GM12878 (cell line): ENCODE measurements around the gene CAB39. TPM values are rescaled to one million over a fixed set of nuclear protein-coding genes. Genes with fewer than 3 reads are reported as not detected.

Experiments used
- ATAC-seq: fragments of 200-7000 bp; cut with Tn5 transposase; 3 replicates; pipeline ENCODE4 v1.9.1; 2020; ENCODE audit warnings: mild to moderate bottlenecking, moderate library complexity
- BruUV-seq: library from RNA; stranded (reverse); fragments of 400-500 nt; replicated peaks from 2 replicates; lab custom pipeline; 2021; lab: Mats Ljungman, UMichigan
- CTCF ChIA-PET: fragments of 300-600 bp; sonication (Branson Sonifier 250); formaldehyde crosslinking; extraction: SDS; loops from one replicate; lab custom pipeline; 2021; ENCODE audit warnings: inconsistent platforms; lab: Yijun Ruan, JAX
- POLR2A ChIA-PET: fragments of 350-600 bp; formaldehyde crosslinking; extraction: SDS; loops from one replicate; lab custom pipeline; 2021; ENCODE audit warnings: inconsistent platforms; lab: Charles Lee
- RAD21 ChIA-PET: fragments of 300-600 bp; sonication (Branson Sonifier 250); formaldehyde crosslinking; loops from one replicate; lab custom pipeline; 2023; ENCODE audit warnings: antibody characterized with exemption; ENCODE audit not compliant: unreplicated experiment; lab: Charles Lee
- SMC1A ChIA-PET: fragments of 300-600 bp; sonication (Branson Sonifier 250); formaldehyde crosslinking; loops from one replicate; lab custom pipeline; 2023; ENCODE audit not compliant: unreplicated experiment, uncharacterized antibody; lab: Charles Lee
- DNase-seq: peaks from one replicate; pipeline ENCODE4 v3.0.0-alpha.2; 2011; ENCODE audit warnings: low read depth, low spot score
- FAIRE-seq: peaks from 3 replicates; lab custom pipeline; 2011; peaks lifted over from hg19 to GRCh38; lab: Jason Lieb, UNC
- H2AFZ ChIP-seq: 2 replicates; pipeline ENCODE4 v1.6.0; 2011; ENCODE audit warnings: low read depth, low read length, control low read depth; ENCODE audit not compliant: control insufficient read depth
- H3K27ac ChIP-seq: 2 replicates; pipeline ENCODE4 v1.5.1; 2011; ENCODE audit warnings: control low read depth; ENCODE audit not compliant: control insufficient read depth, insufficient read depth
- H3K27me3 ChIP-seq, 2 experiments: replicated peaks in 1 of 2; 2 replicates each; pipeline versions ENCODE4 v1.6.0 to v1.6.1; 2011; ENCODE audit warnings: low read length in 1 of 2; ENCODE audit not compliant: control insufficient read depth in 2 of 2, insufficient read depth in 2 of 2
- H3K36me3 ChIP-seq, 2 experiments: 2 replicates each; pipeline ENCODE4 v1.5.1; 2011; ENCODE audit warnings: low read length in 1 of 2; ENCODE audit not compliant: control insufficient read depth in 2 of 2, insufficient read depth in 2 of 2
- H3K4me1 ChIP-seq: 2 replicates; pipeline ENCODE4 v1.6.1; 2011; ENCODE audit warnings: mild to moderate bottlenecking, low read length, moderate library complexity, mixed read lengths; ENCODE audit not compliant: control insufficient read depth, insufficient read depth
- H3K4me2 ChIP-seq: 2 replicates; pipeline ENCODE4 v1.6.0; 2011; ENCODE audit warnings: control low read depth; ENCODE audit not compliant: control insufficient read depth, insufficient read depth
- H3K4me3 ChIP-seq: fragments of 200-600 bp; sonication (generic); 2 replicates; pipeline ENCODE4 v1.5.1; 2016
- H3K79me2 ChIP-seq: 2 replicates; pipeline ENCODE4 v1.6.0; 2011; ENCODE audit warnings: low read length; ENCODE audit not compliant: control insufficient read depth, insufficient read depth
- H3K9ac ChIP-seq: 2 replicates; pipeline ENCODE4 v1.8.0; 2011; ENCODE audit warnings: low read length, control low read depth, mixed read lengths; ENCODE audit not compliant: control insufficient read depth, insufficient read depth
- H3K9me3 ChIP-seq: replicated peaks from 3 replicates; pipeline ENCODE4 v1.5.1; 2011; ENCODE audit warnings: mild to moderate bottlenecking, low read length; ENCODE audit not compliant: control insufficient read depth, insufficient read depth
- H4K20me1 ChIP-seq: 2 replicates; pipeline ENCODE4 v1.6.0; 2011; ENCODE audit not compliant: control insufficient read depth, insufficient read depth
- BMI1 ChIP-seq: fragments of 450-650 bp; IDR thresholded peaks from 2 replicates; pipeline ENCODE4 v1.6.1; 2016; ENCODE audit warnings: mild to moderate bottlenecking, moderate library complexity, borderline replicate concordance
- CBFB ChIP-seq: IDR thresholded peaks from 2 replicates; pipeline ENCODE4 v1.6.1; 2016; ENCODE audit warnings: antibody characterized with exemption, low read depth
- CHD2 ChIP-seq: IDR thresholded peaks from 2 replicates; pipeline ENCODE4 v1.6.1; 2011; ENCODE audit warnings: low read depth, low read length, improper control_type of control experiment, borderline replicate concordance
- NFIC ChIP-seq: IDR thresholded peaks from 2 replicates; pipeline ENCODE4 v1.6.1; 2012; ENCODE audit warnings: low read depth, mild to moderate bottlenecking, inconsistent platforms, low read length, moderate library complexity
- NKRF ChIP-seq: fragments of 450-650 bp; conservative IDR thresholded peaks from 2 replicates; pipeline ENCODE4 v1.6.1; 2017; ENCODE audit warnings: mild to moderate bottlenecking, moderate library complexity
- NR2C2 ChIP-seq: IDR thresholded peaks from 2 replicates; pipeline ENCODE4 v1.6.1; 2011; ENCODE audit warnings: borderline replicate concordance, low read depth; ENCODE audit not compliant: control insufficient read depth, insufficient read length
- NR2F1 ChIP-seq: fragments of 450-650 bp; conservative IDR thresholded peaks from 2 replicates; pipeline ENCODE4 v1.6.1; 2017; ENCODE audit warnings: mild to moderate bottlenecking
- RUNX3 ChIP-seq: IDR thresholded peaks from 2 replicates; pipeline ENCODE4 v1.6.1; 2012; ENCODE audit warnings: low read length, inconsistent platforms
- TAF1 ChIP-seq: IDR thresholded peaks from 2 replicates; pipeline ENCODE4 v1.6.1; 2011; ENCODE audit warnings: mild to moderate bottlenecking, low read depth, low read length, borderline replicate concordance
- TCF7 ChIP-seq: IDR thresholded peaks from 2 replicates; pipeline ENCODE4 v1.6.1; 2014; ENCODE audit warnings: antibody characterized with exemption, borderline replicate concordance
- ZNF24 ChIP-seq: fragments of 450-650 bp; IDR thresholded peaks from 2 replicates; pipeline ENCODE4 v1.6.1; 2017; ENCODE audit warnings: antibody characterized with exemption, mild to moderate bottlenecking
- ZNF384 ChIP-seq: IDR thresholded peaks from 2 replicates; pipeline ENCODE4 v1.6.1; 2012; ENCODE audit warnings: low read depth, mild to moderate bottlenecking, low read length, improper control_type of control experiment, borderline replicate concordance
- ZNF592 ChIP-seq: fragments of 450-650 bp; IDR thresholded peaks from 2 replicates; pipeline ENCODE4 v1.6.1; 2017; ENCODE audit warnings: mild to moderate bottlenecking, moderate library complexity
- WGBS: methylation state at CpG from one replicate; pipeline ENCODE4 v1.1.6; 2016; ENCODE audit warnings: low lambda C conversion rate; ENCODE audit not compliant: insufficient replicate concordance, insufficient coverage; ENCODE audit errors: missing lambda C conversion rate; 5-methylcytosine and 5-hydroxymethylcytosine counted together
- in situ Hi-C: fragments of 300-500 bp; cut with MboI; formaldehyde crosslinking; loops from 9 replicates; pipeline ENCODE4 v1.14.3; 2018; ENCODE audit warnings: mixed read lengths
- intact Hi-C: fragments of 100-400 bp; cut with micrococcal nuclease; formaldehyde crosslinking; loops from one replicate; pipeline ENCODE4 v1.14.2; 2022; ENCODE audit not compliant: unreplicated experiment
- polyA plus RNA-seq, 11 experiments: library from polyadenylated mRNA; depleted of rRNA in 4 of 11; unstranded in 6 of 11; stranded (reverse) in 5 of 11; fragments of >200 nt; fragmentation: Nextera tagmentation in 4 of 11; fragmentation: Illumina TruSeq in 1 of 11; extraction: Ambion mirVana in 4 of 11; extraction: Trizol in 1 of 11; gene quantifications; 1 replicate in 1 of 11; 2 replicates in 10 of 11; pipeline versions ENCODE4 v1.2.1 to v1.2.3, GENCODE V29; 2011 to 2016; ENCODE audit warnings: inconsistent platforms in 2 of 11, missing spikeins in 2 of 11, low read depth in 1 of 11
- total RNA-seq, 4 experiments: library from RNA; depleted of rRNA in 3 of 4; stranded (reverse); fragments of >200 nt in 3 of 4; fragmentation: Illumina TruSeq in 1 of 4; extraction: Trizol in 1 of 4; gene quantifications; 2 replicates each; pipeline versions ENCODE4 v1.2.1 to v1.2.3, GENCODE V29; 2013 to 2021

The CAB39 gene
- total and polyA plus RNA-seq, 10 of the 15 experiments (the other 5 are each of a cell fraction or from before 2014, with no cell fraction given): 13.3 to 129 (median 62.9) TPM

- no peak for TF ChIP-seq CBFB
- no peak for TF ChIP-seq NR2F1
- no peak for TF ChIP-seq NKRF
- no peak for TF ChIP-seq BMI1
- TF ChIP-seq NFIC: no peak
- no peak for TF ChIP-seq TAF1
Observed at GRCh38 chr2:230790981-230791380, 78.3 kb downstream of the CAB39 start (continued).

- ChIA-PET RAD21 (interaction anchor here (1.3 to 1.5 kb wide), 3 partner anchors 79 to 591 kb away, joined by 3 to 4 read pairs (median 4); no protein-coding TSS in a partner anchor), POLR2A (interaction anchor here (0.5 to 1.0 kb wide), 3 partner anchors 13 to 117 kb away, joined by 3 to 4 read pairs (median 3); no protein-coding TSS in a partner anchor), SMC1A (interaction anchor here (0.7 to 2.6 kb wide), 8 partner anchors 12 to 179 kb away, joined by 3 to 13 read pairs (median 4); no protein-coding TSS in a partner anchor), CTCF (interaction anchor here (0.7 to 1.4 kb wide), 2 partner anchors 15 to 18 kb away, joined by 4 to 6 read pairs; no protein-coding TSS in a partner anchor)
- WGBS: 65% methylated on average over 8 of the region's 8 CpGs
- no TSS peak for BruUV-seq
- peak overlapping the region; percentile 62 for H3K27ac ChIP-seq
- H4K20me1 ChIP-seq: no peaks in the 10 kb centered on the region
- H3K4me3 ChIP-seq: no peak overlapping the region
- in situ Hi-C loops: no loop called here
- peak; percentile 69 for FAIRE-seq
- DNase-seq: no peak
- no peak for ATAC-seq
- no peak overlapping the region for H3K9ac ChIP-seq
- H3K36me3 ChIP-seq: peaks cover 18 to 24% of the 10 kb centered on the region in 2 experiments
- peaks cover 10% of the 10 kb centered on the region for H3K79me2 ChIP-seq
- no peaks in the 10 kb centered on the region for H3K27me3 ChIP-seq
- intact Hi-C loops: loop anchor here (10.0 kb wide), 1 partner anchor 789 kb away; no protein-coding TSS in a partner anchor
- peaks cover 17% of the 10 kb centered on the region for H3K4me1 ChIP-seq
- no peak overlapping the region for H2AFZ ChIP-seq
- peak overlapping the region; percentile 13; the same call in 1 of the 2 replicates for H3K4me2 ChIP-seq
- peaks cover 11% of the 10 kb centered on the region for H3K9me3 ChIP-seq
- TF ChIP-seq NR2C2: no peak
- no peak for TF ChIP-seq ZNF24
- TF ChIP-seq TCF7: no peak
- peak; percentile 95 for TF ChIP-seq RUNX3
- TF ChIP-seq ZNF592: no peak
- TF ChIP-seq CHD2: no peak
- no peak for TF ChIP-seq ZNF384
Observed at GRCh38 chr2:230793572-230794359, 81.1 kb downstream of the CAB39 start.
